Liver (tissue), 9 donors: ENCODE data around the gene KLHL24. TPM values are rescaled to one million over a fixed set of nuclear protein-coding genes. Genes with fewer than 3 reads are reported as not detected.
A peak's percentile ranks its signal among the peaks of the same experiment; 100 is the strongest.
"Not testable (repeated sequence)": the region's sequence is repeated elsewhere in the genome, so short reads cannot be mapped to it uniquely, and the experiment has no call there.

ENCODE experiments used
- DNase-seq: peaks from one replicate; pipeline ENCODE4 v3.0.0-alpha.2; 2017; ENCODE audit warnings: low spot score
- H3K27ac ChIP-seq, 2 donors: one replicate each; pipeline ENCODE4 v1.7.0; 2013; ENCODE audit warnings: inconsistent platforms in 2 of 2, low read length in 2 of 2, control low read depth in 1 of 2, low read depth in 1 of 2, mild to moderate bottlenecking in 1 of 2
- H3K27me3 ChIP-seq, 4 donors: one replicate each; pipeline versions ENCODE4 v1.6.1 to v1.7.0; 2013; ENCODE audit warnings: low read length in 3 of 4, inconsistent platforms in 1 of 4, mild to moderate bottlenecking in 1 of 4, moderate library complexity in 1 of 4; ENCODE audit not compliant: control insufficient read depth in 4 of 4, insufficient read depth in 4 of 4
- H3K36me3 ChIP-seq, 4 donors: one replicate each; pipeline versions ENCODE4 v1.6.1 to v1.7.0; 2013; ENCODE audit warnings: low read length in 3 of 4, mild to moderate bottlenecking in 3 of 4, low read depth in 1 of 4, moderate library complexity in 1 of 4; ENCODE audit not compliant: control insufficient read depth in 4 of 4, insufficient read depth in 3 of 4
- H3K4me1 ChIP-seq, 4 donors: one replicate each; pipeline versions ENCODE4 v1.6.1 to v1.7.0; 2013; ENCODE audit warnings: low read length in 3 of 4, mild to moderate bottlenecking in 3 of 4, moderate library complexity in 1 of 4; ENCODE audit not compliant: control insufficient read depth in 4 of 4, insufficient read depth in 4 of 4
- H3K4me3 ChIP-seq, 3 donors: one replicate each; pipeline versions ENCODE4 v1.6.1 to v1.7.0; 2013; ENCODE audit warnings: low read length in 3 of 3, control low read depth in 1 of 3, low read depth in 1 of 3, mild to moderate bottlenecking in 1 of 3
- H3K9ac ChIP-seq, 2 donors: one replicate each; pipeline ENCODE4 v1.7.0; 2013; ENCODE audit warnings: low read length in 2 of 2, mild to moderate bottlenecking in 2 of 2, moderate library complexity in 2 of 2, control low read depth in 1 of 2, low read depth in 1 of 2
- H3K9me3 ChIP-seq, 4 donors: one replicate each; pipeline versions ENCODE4 v1.6.1 to v1.7.0; 2013; ENCODE audit warnings: low read length in 3 of 4; ENCODE audit not compliant: control insufficient read depth in 4 of 4
- EGR1 ChIP-seq, 2 donors: IDR thresholded peaks; 2 replicates each; pipeline ENCODE4 v1.6.1; 2016 to 2018; ENCODE audit warnings: antibody characterized with exemption in 2 of 2, low read depth in 2 of 2
- FOXA2 ChIP-seq: IDR thresholded peaks from 2 replicates; pipeline ENCODE4 v1.6.1; 2016; ENCODE audit warnings: antibody characterized with exemption
- GABPA ChIP-seq, 2 donors: IDR thresholded peaks in 1 of 2; conservative IDR thresholded peaks in 1 of 2; 2 replicates each; pipeline ENCODE4 v1.6.1; 2016; ENCODE audit warnings: antibody characterized with exemption in 2 of 2, mild to moderate bottlenecking in 1 of 2, moderate library complexity in 1 of 2
- HNF4A ChIP-seq, 2 donors: conservative IDR thresholded peaks; 2 replicates each; pipeline ENCODE4 v1.6.1; 2016; ENCODE audit warnings: antibody characterized with exemption in 2 of 2, mild to moderate bottlenecking in 2 of 2
- NR2F2 ChIP-seq: IDR thresholded peaks from 2 replicates; pipeline ENCODE4 v1.6.1; 2016; ENCODE audit warnings: antibody characterized with exemption
- RAD21 ChIP-seq, 2 donors: IDR thresholded peaks; 2 replicates each; pipeline ENCODE4 v1.6.1; 2016; ENCODE audit warnings: antibody characterized with exemption in 2 of 2, mild to moderate bottlenecking in 2 of 2
- SP1 ChIP-seq: IDR thresholded peaks from 2 replicates; pipeline ENCODE4 v1.6.1; 2018; ENCODE audit warnings: antibody characterized with exemption, mild to moderate bottlenecking
- YY1 ChIP-seq: IDR thresholded peaks from 2 replicates; pipeline ENCODE4 v1.6.1; 2016; ENCODE audit warnings: antibody characterized with exemption, mild to moderate bottlenecking
- WGBS: extraction: QIAGEN DNeasy Blood & Tissue Kit; methylation state at CpG from one replicate; pipeline ENCODE4 v1.1.7; 2013; 5-methylcytosine and 5-hydroxymethylcytosine counted together
- polyA plus RNA-seq, 2 donors: library from polyadenylated mRNA; stranded (reverse) in 1 of 2; unstranded in 1 of 2; fragments of 200-250 nt in 1 of 2; fragments of >200 nt in 1 of 2; fragmentation: Nextera tagmentation in 1 of 2; extraction: Ambion mirVana in 1 of 2; gene quantifications; one replicate each; pipeline versions ENCODE4 v1.2.1 to v1.2.3, GENCODE V29; 2013 to 2015
- total RNA-seq, 2 donors: library from RNA; depleted of rRNA; stranded (reverse); fragments of >200 nt; gene quantifications; one replicate each; pipeline ENCODE4 v1.2.3, GENCODE V29; 2014
- TF ChIP-seq, protein P1 (sequence below): IDR thresholded peaks from 2 replicates; pipeline ENCODE4 v1.6.1; 2016; ENCODE audit warnings: antibody characterized with exemption
- TF ChIP-seq, protein P2 (sequence below): IDR thresholded peaks from 2 replicates; pipeline ENCODE4 v1.6.1; 2016; ENCODE audit warnings: antibody characterized with exemption, mild to moderate bottlenecking
- TF ChIP-seq, protein P3 (sequence below): IDR thresholded peaks from 2 replicates; pipeline ENCODE4 v1.6.1; 2016; ENCODE audit warnings: antibody characterized with exemption
- TF ChIP-seq, protein P4 (sequence below): fragments of 150-350 bp; IDR thresholded peaks from 2 replicates; pipeline ENCODE4 v1.5.1; 2017; ENCODE audit warnings: improper control_type of control experiment, low read depth, low read length; ENCODE audit not compliant: missing input control
- donor health status: healthy.
- donor health status: healthy.
- donor health status: healthy.
- donor health status: healthy.
- donor health status: healthy.

The KLHL24 gene
- total and polyA plus RNA-seq, 4 donors: 6.4 to 81.8 (median 18.4) TPM

DNA sequence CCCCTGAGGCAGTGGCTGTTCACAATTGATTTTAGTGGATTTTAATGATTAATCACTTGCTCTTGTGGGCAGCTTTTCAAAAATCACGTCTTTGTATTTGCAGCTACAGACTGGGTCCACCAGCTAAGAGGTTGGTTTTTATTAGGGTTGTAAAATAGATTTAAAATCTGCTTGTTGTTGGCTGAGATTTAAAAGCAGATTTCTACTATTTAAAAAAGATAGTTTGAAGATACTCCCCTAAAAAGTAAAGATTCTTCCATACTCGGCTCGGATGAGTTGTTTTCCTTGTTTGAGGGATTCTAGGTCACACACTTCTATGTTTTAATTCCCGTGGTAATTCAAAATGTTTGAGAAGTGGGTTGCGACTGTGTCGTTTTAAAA is 1.7 kb downstream of the KLHL24 start:
- TF ChIP-seq, protein P1, sequence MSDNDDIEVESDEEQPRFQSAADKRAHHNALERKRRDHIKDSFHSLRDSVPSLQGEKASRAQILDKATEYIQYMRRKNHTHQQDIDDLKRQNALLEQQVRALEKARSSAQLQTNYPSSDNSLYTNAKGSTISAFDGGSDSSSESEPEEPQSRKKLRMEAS: no peak
- TF ChIP-seq, protein P2, sequence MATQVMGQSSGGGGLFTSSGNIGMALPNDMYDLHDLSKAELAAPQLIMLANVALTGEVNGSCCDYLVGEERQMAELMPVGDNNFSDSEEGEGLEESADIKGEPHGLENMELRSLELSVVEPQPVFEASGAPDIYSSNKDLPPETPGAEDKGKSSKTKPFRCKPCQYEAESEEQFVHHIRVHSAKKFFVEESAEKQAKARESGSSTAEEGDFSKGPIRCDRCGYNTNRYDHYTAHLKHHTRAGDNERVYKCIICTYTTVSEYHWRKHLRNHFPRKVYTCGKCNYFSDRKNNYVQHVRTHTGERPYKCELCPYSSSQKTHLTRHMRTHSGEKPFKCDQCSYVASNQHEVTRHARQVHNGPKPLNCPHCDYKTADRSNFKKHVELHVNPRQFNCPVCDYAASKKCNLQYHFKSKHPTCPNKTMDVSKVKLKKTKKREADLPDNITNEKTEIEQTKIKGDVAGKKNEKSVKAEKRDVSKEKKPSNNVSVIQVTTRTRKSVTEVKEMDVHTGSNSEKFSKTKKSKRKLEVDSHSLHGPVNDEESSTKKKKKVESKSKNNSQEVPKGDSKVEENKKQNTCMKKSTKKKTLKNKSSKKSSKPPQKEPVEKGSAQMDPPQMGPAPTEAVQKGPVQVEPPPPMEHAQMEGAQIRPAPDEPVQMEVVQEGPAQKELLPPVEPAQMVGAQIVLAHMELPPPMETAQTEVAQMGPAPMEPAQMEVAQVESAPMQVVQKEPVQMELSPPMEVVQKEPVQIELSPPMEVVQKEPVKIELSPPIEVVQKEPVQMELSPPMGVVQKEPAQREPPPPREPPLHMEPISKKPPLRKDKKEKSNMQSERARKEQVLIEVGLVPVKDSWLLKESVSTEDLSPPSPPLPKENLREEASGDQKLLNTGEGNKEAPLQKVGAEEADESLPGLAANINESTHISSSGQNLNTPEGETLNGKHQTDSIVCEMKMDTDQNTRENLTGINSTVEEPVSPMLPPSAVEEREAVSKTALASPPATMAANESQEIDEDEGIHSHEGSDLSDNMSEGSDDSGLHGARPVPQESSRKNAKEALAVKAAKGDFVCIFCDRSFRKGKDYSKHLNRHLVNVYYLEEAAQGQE: no peak
- TF ChIP-seq NR2F2 (no peak), GABPA (IDR thresholded peaks at IDR 0.05 in 1 of 2, conservative IDR thresholded peaks at IDR 0.05 in 1 of 2) (no peak), RAD21 (IDR thresholded peaks at IDR 0.05) (no peak), SP1 (no peak), YY1 (no peak), EGR1 (IDR thresholded peaks at IDR 0.05; ENCODE audit: low read depth in 2 of 2) (no peak), HNF4A (conservative IDR thresholded peaks at IDR 0.05) (no peak), FOXA2 (no peak)
- TF ChIP-seq, protein P3, sequence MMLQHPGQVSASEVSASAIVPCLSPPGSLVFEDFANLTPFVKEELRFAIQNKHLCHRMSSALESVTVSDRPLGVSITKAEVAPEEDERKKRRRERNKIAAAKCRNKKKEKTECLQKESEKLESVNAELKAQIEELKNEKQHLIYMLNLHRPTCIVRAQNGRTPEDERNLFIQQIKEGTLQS: no peak
- TF ChIP-seq, protein P4, sequence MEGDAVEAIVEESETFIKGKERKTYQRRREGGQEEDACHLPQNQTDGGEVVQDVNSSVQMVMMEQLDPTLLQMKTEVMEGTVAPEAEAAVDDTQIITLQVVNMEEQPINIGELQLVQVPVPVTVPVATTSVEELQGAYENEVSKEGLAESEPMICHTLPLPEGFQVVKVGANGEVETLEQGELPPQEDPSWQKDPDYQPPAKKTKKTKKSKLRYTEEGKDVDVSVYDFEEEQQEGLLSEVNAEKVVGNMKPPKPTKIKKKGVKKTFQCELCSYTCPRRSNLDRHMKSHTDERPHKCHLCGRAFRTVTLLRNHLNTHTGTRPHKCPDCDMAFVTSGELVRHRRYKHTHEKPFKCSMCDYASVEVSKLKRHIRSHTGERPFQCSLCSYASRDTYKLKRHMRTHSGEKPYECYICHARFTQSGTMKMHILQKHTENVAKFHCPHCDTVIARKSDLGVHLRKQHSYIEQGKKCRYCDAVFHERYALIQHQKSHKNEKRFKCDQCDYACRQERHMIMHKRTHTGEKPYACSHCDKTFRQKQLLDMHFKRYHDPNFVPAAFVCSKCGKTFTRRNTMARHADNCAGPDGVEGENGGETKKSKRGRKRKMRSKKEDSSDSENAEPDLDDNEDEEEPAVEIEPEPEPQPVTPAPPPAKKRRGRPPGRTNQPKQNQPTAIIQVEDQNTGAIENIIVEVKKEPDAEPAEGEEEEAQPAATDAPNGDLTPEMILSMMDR: no peak
- no peaks in the 10 kb centered on the region for H3K27me3 ChIP-seq
- no peak for DNase-seq
- H3K36me3 ChIP-seq: no peaks in the 10 kb centered on the region
- peak overlapping the region; percentile 77 to 92 for H3K9ac ChIP-seq
- peak overlapping the region; percentile 99 to 100 for H3K27ac ChIP-seq
- H3K4me1 ChIP-seq: peaks cover 1 to 26% (median 12%) of the 10 kb centered on the region in 4 donors
- H3K9me3 ChIP-seq: no peaks in the 10 kb centered on the region
- 17% methylated on average over 6 of the region's 6 CpGs for WGBS
- peak overlapping the region; percentile 56 to 99 (median 89) for H3K4me3 ChIP-seq

DNA sequence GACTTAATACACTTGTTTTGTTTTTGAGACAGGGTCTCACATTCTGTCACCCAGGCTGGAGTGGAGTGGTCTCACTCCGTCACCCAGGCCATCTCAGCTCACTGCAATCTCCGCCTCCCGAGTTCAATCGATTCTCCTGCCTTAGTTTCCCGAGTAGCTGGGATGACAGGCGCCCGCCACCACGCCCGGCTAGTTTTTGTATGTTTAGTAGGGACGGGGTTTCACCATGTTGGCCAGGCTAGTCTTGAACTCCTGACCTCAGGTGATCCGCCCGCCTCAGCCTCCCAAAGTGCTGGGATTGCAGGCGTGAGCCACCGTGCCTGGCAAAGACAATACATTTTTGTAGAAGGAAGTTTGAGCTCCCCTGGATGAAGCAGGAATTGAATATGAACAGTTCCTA is 2.2 kb downstream of the KLHL24 start:
- H3K27ac ChIP-seq: peak overlapping the region; percentile 99 to 100
- H3K27me3 ChIP-seq, DNase-seq: not testable (repeated sequence)

More for the DNA sequence above, 2.2 kb downstream of the KLHL24 start:
- peaks cover 1 to 26% (median 12%) of the 10 kb centered on the region in 4 donors for H3K4me1 ChIP-seq
- H3K36me3 ChIP-seq, H3K9me3 ChIP-seq: not testable (repeated sequence)
- H3K9ac ChIP-seq: peak overlapping the region; percentile 77 to 92
- H3K4me3 ChIP-seq: peak overlapping the region in 1 of 3 donors; percentile 89
- 78% methylated on average over 14 of the region's 14 CpGs for WGBS
